ENCODE data around the gene PACS2.
"Not testable (repeated sequence)": the region's sequence is repeated elsewhere in the genome, so short reads cannot be mapped to it uniquely, and the experiment has no call there.

The PACS2 gene

DNA sequence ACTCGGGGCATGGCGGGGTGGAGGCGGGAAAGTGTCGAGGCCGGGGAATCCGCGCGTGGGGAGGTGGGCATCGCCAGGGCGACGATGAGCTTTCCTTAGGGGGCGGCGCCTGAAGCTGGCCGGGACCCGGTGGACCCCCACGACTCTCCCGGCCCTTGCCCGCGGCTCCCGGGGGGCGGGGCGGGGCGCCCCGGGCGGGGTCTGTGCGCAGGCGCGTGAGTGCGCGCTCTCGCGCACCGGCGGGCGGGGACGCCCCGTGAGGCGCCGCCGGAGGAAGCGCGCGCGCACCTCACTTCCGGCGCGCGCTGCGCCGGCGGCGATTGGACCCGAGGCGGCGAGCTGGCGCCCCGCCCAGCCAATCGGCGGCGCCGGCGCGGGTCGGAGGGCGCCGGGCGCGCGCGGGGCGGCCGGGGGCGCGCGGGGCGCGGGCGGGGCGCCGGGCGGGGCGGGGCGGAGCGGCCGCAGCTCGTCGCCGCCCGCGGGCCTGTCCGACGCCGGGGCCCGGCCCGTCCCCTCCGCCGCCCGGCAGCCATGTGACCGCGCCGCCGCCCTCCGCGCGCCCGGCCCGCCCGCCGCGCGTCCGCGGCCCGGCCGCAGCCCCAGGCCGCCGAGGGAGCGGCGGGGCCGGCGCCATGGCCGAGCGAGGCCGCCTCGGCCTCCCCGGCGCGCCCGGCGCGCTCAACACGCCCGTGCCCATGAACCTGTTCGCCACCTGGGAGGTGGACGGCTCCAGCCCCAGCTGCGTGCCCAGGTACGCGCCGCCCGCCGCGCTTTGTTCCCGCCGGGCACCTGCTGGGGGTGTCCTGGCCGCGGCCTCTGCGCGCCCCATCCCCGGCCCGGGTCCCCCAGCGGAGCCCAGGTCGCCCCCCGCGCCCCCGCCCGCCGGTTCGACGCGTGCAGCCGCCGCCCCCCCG, at the start of gene PACS2:
Gene PACS2, plus strand, starts transcription at position 462 of the 914 bp plus-strand sequence. Its CDS starts 171 bp downstream, at position 633.
- DNase-seq = peak; percentile 81

DNA sequence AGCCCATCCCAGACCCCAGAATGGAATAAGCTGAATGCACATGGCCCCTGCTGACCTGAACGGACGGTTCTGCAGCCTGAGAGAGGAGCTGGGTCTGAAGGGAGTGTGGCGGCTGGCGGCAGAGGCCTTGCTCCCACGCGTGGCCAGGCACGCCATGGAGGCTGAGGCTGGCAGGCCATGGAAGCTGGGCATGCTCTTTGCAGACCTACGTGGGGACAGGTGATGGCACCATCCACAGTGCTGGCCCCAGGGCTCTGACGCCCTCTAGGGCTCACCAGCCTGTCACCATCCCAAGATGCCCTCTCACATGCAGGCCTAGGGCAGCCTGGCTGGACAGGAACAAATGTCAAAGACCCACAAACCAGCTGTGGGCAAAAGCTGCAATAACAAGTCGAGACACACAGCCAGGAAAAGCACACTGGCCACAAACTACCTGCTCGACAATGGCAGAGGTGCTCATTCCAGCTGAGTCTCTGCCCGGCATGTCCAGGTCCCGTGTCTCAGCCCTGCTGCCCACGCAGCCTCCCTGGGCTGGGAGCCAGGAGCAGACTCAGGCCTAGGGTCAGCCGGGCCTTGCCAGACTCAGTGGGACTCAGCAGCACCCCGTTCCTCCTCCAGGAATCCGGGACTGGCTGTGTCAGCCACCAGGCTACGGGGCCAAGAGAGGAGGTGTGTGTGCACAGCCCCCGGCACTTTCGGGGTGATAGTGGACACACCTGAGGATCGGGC, 46.6 kb upstream of the PACS2 start:
- DNase-seq = no peak

DNA sequence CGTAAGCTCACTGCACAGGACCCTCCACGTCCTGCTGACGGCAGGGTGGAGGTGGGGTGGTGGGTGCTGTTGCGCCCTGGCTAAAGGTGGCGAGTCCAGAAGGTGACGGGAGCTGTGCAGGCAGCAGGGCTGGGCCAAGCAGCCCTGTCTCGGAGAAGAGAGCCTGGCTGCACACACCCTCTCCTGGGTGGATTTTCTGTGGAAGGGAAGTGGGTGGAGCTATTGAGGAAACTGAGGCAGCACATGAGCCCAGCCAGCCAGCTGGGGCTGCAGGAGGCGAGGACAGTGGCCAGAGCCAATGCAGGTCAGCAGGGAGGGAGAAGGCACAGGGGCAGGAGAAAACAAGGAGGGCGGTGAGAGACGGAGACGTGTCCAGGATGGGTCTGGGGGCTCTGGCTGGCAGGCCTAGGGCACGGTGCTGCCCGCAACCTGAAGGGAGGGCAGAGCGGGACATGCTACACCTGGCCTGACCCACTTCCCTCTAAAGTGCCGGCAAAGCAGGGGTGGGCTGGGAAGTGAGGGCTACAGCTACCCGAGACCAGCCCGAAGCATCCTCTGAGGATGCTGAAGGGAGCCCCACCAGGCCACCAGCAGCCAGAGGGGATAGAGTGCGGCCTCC, 45.7 kb upstream of the PACS2 start:
- DNase-seq = no peak

DNA sequence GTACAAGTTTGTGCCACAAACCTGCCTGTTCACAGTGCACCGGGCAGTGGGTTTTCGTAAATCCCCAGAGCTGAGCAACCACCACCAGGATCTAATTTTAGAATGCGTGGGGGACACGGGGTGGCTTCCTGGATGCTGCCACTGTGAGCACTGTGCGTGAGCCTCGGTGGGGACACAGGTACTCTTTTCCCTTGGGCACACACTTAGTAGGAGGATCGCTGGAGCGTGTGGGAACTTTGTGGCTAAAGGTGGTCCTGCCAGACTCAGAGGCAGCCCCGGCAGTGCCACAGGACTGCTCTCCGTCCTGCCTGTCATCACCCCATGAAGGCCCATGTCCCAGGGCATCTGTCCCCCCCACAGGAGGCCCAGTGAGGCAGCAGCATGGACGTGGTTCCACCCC, 45.1 kb upstream of the PACS2 start:
- no peak for DNase-seq

DNA sequence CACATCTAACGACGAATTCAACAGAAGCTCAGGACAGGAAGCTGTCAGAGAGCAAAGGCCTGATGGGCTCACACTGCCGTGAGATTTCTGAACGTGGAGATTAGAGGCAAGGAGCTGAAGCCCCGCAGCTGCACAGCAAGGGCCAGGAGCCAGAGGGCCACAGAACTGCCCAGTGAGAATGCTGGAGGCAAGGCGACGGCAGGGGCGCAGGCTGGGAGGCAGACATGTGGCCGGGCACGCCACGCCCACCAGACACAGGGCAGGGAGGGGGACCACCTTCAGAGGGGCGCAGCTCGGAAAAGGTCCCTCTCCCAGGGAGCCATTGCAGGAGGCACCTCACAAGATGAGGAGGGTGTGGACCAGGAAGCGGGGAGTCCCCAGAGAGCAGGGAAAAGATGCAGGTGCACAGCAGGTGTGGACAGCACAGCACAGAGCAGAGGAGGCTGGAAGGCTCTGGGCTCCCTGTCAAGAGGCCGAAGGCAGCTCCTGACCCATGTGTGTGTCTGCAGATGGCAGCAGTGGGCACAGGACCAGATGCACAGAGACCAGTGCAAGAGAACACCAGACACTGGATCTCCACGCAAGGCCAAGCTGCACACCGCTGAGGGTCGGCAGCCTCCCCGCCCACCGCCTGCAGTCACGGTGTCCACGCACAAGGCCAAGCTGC, 43.2 kb upstream of the PACS2 start:
- no peak for DNase-seq

DNA sequence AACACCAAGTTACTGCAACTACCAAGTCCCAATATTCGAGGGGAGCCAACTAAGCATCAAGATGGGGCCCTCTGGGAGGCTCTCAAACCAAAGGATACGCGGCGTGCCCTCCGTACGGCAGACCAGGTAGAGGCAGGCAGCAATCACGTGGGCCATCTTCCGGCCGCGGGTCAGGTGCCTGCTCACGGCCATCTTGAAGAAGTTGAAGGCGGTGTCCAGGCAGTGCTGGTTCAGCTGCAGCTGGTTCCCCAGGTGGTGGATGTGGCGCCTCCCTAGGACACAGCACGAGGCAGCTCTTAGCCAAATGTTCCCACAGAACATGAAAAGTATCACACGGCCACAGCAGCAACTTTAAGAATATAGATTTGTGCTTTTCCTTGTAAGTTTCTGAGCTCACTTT, 41.9 kb upstream of the PACS2 start:
- DNase-seq = peak; percentile 65

DNA sequence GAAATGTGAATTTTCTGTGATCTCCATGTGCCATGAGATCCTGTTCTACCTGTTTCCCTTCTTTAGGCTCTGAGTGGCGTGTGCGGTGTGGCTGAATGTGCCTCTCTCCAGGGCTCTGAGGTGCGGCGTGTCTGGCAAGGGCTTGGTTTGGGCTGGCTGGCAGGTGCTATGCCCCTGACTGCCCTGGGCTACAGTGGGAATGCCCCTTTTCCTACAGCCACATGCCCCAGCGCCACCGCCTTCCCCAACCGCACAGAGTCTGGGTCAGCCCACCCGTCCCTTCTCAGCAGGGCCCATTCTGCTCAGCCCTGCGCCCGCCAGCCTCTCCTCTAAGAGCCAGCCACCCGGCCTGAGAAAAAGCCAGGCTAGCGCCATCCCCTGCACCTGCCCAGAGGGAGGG, 41.5 kb upstream of the PACS2 start:
- DNase-seq = peak; percentile 65

DNA sequence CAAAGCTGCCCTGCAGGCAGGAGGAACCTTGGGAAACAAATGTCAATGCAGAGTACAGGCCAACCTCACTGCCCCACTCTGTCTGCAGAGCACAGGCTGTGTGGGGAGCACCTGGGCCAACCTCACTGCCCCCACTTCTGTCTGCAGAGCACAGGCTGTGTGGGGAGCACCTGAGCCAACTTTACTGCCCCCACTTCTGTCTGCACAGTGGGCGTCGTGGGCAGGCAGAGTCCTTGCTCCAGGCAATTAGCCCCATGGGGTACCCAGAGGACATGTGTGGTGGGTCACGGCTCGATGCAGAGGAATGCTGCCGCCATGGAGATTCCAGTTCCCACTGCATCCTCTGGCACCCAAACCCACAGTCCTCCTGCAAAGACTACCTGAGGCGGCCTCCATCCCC, 39.9 kb upstream of the PACS2 start:
- DNase-seq = no peak

DNA sequence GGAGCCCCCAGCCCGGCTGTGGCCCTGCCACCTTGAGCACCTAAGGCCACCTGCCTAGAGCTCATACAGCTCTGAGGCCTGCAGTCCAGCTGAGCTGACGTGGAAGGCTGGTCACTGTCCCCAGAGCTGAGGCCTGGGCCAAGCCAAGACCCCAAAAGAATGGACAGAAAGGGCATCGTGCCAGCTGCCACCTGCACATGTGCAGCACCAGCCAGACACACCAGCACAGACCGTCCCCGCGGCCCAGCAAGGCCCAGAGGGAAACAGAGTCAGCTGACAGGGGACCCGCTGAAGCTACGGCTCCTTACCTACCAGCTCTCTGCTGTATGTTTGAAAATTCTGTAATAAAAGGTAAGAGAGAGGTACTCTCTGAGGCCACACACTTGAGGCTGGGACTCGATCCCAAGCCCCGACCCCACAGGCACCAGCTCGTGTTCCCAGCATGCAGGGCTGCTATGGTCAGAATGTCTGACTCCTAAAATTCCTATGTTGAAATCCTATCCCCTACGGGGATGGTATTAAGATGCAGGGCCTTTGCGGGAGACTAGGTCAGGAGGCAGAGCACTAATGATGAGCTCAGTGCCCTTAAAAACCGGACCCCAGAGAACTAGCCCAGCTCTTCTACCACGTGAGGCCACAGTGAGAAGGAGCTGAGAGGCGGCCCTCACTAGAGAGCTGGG, 39.1 kb upstream of the PACS2 start:
- no peak for DNase-seq

DNA sequence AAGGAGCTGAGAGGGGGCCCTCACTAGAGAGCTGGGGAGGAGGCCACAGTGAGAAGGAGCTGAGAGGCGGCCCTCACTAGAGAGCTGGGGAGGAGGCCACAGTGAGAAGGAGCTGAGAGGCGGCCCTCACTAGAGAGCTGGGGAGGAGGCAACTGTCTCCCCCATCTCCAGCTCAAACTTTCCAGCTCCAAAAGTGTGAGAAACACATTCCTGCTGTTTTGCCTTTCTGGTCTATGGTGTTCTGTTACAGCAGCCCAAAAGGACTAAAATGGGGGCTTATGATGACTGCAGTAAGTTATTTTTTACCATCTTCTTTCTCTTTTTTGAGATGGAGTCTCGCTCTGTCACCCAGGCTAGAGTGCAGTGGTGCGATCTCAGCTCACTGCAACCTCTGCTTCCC, 37.1 kb upstream of the PACS2 start:
- DNase-seq = not testable (repeated sequence)

DNA sequence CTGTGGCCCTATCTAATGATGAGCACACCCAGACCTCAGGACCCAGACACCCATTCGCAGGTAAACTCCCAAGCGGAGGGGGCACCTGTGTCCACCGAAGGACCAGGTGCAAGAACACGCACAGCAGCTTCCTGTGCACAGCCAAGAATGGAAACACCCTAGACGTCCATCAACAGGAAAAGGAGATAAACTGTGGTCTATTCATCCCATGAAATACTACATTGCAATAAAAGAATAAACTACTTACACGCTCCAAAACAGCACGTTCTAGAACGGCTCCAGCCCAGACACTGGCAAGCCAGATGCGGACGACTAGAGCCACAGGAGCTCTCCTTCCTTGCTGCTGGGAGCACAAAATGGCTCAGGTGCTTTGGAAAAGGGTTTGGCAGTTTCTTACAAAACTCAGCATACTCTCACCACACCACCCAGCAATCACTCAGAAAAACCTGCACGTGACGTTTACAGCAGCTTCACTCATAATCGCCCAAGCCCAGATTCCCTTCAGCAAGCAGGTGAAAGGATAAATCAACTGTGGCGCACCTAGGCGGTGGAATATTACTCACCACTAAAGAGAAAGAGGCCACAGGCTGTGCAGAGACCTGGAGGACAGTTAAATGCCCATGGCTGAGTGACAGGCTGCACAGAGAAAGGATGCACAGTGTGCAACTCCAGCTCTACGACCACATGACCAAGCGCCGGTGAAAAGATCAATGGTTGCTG, 34.7 kb upstream of the PACS2 start:
- no peak for DNase-seq

DNA sequence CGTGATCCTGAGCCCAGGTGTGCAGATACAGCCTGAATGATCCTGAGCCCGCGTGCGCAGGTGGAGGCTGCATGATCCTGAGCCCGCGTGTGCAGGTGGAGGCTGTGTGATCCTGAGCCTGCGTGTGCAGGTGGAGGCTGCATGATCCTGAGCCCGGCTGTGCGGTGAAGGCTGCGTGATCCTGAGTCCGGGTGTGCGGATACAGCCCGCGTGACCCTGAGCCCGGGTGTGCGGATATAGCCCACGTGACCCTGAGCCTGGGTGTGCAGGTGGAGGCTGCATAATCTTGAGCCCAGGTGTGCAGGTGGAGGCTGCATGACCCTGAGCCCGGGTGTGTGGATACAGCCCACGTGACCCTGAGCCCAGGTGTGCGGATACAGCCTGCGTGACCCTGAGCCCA, 34.0 kb upstream of the PACS2 start:
- no peak for DNase-seq

DNA sequence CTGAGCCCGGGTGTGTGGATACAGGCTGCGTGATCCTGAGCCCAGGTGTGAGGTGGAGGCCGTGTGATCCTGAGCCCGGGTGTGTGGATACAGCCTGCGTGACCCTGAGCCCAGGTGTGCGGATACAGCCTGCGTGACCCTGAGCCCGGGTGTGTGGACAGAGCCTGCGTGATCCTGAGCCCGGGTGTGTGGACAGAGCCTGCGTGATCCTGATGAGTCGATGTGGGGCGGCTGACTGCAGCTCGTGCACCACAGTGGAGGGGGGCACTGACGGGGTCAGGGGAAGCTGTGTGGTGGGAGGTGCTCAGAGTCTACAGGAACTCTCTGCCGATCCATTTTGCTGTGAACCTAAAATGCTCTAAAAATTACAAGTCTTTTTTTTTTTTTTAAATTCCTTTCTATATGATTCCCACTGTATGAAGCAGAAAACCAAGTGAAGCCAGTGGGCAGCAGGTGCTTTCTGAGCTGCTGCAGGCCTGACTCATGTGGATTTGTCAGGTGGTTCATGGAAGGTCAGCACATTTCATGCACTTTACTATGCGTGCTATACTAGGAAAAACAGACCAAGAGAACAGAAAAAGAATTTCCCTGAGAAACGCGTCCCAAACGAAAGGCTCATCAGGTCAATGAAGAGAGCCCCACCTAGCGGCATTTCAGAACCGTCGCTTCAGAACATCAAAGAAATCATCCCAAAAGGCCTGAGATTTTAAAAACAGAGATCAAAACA, 33.0 kb upstream of the PACS2 start:
- no peak for DNase-seq

DNA sequence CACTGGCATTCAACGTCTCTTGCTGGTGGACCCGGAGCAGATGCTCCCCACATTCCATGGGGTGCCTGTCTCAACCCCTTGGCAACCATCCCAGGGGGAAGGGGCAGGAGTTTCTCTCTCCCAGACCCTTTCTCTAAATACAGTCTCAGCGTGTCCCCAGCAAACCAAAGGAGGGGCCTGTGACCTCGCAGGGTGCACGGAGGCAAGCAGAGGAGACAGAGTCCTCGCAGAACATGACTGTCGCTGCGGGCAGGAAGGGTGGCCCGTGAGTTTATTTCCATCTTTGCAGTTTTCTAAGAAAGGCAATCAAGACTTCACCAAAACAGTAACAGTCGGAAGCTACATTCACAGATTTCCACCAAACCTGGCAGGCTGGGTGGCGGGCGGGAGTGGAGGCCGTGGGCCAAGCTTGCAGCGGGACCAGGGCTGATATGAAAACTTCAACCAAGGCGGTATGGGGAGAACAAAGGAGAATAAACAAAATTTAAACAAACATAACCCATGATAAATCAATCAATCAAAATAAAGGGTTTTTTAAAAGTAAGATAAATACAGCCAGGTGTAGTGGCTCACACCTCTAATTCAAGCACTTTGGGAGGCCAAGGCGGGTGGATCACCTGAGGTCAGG, 32.3 kb upstream of the PACS2 start:
- DNase-seq = no peak

DNA sequence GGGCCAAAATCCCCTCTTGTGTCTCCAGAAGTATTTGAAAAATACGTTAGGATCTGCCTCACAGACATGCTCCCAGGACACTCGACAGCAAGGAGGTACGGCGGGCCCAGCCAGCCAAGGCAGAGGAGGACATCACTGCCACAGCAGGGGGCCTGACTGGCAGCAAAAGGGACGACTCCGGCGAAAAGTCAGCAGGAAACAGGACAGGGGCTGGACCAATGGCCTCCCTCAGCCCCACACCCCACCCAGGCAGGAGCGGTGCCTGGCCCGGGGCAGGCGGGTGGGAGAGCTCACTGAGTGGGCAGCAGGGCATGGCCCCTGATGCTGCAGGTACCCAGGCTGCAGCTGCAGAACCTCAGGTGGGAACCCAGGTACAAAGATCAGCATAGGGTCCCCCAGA, 31.5 kb upstream of the PACS2 start:
- DNase-seq = no peak

DNA sequence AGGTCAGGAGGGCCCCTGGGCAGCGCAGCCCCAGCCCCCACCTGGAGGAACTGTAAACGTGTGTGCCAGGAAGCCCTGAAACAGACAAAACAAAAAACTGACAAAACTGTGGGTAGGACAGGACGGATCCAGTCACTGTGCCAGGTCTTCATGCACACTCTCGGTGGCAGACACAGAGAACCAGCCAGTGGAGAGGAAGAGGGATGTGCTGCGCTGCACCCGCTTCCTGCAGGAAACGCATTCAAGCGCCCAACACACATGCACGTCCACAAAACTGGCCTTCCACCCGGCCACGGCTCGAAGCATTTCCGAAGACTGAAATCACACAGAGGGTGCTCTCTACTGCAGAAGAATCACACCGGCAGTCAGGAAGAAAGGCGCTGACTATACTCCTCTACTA, 30.6 kb upstream of the PACS2 start:
- DNase-seq = no peak

DNA sequence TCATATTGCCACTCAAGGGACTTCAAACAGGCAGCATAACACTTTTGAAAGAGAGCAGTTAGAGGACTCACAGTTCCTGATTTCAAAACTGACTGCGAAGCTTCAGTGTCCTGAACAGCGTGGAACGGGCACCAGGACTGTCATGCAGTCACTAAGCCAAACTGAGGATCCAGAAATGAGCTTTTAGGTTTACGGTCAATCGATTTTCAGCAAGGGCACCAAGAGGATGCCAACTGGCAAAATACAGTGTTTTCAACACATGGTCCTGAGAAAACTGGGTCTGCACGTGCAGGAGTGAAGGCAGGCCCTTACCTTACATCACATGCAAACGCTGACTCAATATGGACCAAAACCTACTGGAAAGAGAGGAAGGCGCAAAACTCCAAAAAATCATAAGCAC, 29.4 kb upstream of the PACS2 start:
- DNase-seq = no peak

DNA sequence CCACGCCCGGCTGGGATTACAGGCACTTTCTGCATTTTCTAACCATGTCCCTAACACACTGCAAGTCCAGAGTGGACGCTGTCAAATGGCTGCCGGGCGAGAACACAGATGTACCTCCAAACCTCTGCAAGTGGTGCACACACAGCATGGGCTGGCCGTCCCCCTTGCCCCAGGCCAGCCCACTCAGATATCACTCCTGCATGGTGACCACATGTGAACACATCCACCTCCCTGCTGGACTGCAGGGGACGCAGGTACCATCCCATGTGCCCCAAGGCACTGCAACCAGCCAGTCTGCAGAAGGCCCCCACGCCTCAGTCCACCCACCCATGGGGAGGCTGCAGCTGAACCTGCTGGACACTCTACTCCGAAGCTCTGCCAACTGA, 27.8 kb upstream of the PACS2 start:
- DNase-seq = no peak

DNA sequence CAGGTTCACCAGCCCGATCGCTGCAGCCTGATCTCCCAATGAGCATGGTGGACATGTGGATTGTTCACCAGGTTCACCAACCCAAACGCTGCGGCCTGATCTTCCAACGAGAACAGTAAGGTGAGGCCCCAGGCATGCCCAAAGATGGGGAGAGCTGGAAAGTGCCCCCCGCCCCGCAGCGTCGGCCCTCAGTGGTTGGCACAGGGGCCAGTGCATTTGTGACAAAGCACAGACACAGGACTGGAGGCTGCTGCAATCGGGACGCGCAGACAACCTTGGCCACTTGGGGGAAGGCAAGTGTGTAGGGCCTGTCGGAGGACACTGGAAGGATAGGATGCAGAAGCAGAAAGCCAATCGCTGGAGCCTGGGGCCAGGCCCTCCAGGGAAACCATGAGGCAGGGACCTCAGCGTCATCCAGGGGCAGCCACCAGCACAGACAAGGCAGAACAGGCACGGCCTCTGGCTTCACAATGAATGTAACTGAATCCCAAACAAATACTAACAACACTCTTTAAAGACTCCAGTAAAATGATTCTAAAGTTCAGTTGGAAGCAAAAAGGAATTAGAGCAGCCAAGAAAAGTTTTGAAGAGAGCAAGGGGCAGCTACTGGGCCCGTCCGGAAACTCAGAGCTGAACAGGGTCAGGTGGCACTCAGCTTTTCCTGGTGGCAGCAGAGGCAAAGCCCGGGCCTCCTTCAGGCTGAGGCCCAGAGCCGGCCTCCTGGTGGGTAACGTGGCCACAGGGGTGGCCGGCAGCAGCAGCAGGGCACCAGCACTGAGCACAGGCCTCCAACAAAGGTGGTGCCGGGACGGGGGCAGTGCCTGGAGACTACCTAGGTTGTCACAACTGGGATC, 27.1 kb upstream of the PACS2 start:
- no peak for DNase-seq

DNA sequence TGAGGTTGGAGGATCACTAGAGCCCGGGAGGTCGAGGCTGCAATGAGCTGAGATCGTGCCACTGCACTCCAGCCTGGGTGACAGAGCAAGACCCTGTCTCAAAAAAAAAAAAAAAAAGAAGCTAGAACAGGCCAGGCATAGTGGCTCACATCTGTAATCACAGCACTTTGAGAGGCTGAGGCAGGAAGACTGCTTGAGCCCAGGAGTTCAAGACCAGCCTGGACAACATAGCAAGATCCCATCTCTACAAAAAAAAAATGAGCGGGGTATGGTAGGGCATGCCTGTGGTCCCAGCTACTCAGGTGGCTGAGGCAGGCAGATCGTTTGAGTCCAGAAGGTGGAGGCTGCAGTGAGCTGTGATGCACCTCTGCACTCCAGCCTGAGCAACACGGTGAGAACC, 25.6 kb upstream of the PACS2 start:
- DNase-seq = not testable (repeated sequence)

Measured in DMS79 treated with DMSO at 0.1 percent for 48 hours (cell line).